NCI-H2196 (cell line): ENCODE measurements around the gene FANCD2OS.
"Not testable (repeated sequence)": the region's sequence is repeated elsewhere in the genome, so short reads cannot be mapped to it uniquely, and the experiment has no call there.

Experiments used
- DNase-seq: peaks from one replicate; lab custom pipeline; 2025; ENCODE audit not compliant: unreplicated experiment; lab: John Stamatoyannopoulos, UW

The FANCD2OS gene

DNA sequence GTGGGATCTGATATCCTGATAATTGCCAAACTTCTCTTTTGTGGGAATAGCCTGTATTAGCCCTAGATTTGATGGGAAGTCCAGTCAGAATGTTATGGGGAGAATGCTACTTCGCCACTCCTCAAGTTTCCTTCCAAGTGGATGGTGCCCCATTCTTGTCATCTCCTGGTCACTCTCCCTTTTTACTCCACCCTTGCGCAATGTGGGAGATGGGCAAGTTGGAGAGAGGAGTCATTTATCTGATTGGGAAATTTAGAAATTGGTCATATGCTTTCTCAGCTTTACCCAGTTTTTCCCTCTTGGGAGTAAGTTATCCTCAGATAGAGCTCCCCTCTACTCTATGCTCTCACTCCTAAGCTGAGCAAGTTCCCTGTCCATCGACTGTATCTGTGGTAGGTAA, 14.4 kb downstream of the FANCD2OS start:
- no peak for DNase-seq

DNA sequence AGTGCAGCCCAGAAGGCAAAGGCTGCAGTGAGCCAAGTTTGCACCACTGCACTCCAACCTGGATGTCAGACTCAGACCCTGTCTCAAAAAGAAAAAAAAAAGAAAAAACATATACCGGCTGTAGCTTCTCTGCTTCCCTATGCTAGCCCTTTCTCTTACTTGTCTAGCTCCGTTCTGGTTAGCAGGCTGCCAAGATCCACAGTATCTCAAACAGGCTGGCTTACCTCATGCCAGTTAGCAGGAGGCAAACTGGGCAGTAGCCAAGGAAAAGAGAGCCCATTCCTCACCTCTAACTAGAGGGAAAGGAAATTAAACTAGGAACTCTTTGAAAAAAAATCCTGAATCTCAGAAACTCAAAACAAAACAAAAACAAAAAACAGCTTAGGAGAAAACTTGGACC, 16.7 kb downstream of the FANCD2OS start:
- not testable (repeated sequence) for DNase-seq

DNA sequence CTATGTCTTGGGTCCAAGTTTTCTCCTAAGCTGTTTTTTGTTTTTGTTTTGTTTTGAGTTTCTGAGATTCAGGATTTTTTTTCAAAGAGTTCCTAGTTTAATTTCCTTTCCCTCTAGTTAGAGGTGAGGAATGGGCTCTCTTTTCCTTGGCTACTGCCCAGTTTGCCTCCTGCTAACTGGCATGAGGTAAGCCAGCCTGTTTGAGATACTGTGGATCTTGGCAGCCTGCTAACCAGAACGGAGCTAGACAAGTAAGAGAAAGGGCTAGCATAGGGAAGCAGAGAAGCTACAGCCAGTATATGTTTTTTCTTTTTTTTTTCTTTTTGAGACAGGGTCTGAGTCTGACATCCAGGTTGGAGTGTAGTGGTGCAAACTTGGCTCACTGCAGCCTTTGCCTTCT, 17.3 kb downstream of the FANCD2OS start:
- DNase-seq, result not testable (repeated sequence)

DNA sequence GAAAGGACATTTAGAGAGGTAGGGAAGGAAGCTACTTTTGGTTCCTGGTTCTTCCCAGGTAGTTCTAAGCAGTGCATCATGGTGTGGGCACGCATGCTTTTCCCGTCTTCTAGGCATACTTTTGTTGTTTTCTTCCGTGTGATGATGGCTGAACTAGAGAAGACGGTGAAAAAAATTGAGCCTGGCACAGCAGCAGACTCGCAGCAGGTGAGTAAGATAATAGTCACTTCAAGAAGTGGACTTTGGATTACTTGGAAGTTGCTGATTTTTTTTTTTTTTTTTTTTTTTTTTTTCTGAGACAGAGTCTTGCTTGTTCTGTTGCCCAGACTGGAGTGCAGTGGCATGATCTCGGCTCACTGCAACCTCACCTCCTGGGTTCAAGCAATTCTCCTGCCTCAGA, 17.9 kb downstream of the FANCD2OS start:
- DNase-seq, result no peak

DNA sequence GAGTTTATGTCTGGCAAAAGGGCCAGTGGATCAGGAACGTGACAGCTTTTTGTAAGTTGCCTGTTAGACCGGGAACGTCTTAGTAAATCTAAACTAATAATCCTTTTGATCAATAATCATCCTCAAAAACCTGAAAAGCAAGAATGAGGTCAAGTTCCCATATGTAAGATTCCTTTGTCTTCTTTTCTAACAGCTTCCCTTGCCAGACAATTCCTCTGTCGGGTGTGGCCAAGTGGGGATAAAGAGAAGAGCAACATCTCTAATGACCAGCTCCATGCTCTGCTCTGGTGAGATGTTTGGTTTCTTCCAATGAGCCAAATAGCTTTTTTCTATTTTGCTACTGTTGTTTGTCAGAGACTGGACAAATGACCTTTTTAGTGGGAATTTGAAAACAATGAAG, 19.8 kb downstream of the FANCD2OS start:
- DNase-seq, result no peak

DNA sequence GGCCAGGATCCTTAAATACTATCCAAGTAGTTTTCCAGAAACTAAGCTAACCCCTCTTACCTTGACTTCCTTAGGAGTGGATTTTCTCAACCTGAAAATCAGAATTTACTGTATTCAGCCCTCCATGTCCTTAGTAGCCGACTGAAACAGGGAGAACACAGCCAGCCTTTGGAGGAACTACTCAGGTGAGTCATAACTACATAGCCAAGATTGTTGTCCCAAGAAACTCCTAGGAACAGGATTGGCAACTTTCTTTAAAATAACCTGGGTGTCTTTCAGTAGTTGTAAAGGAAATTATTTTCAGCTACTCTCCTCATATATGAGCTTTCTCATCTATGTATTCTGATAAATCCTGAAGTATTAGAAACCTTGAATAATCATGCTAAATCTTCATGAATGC, 22.3 kb downstream of the FANCD2OS start:
- no peak for DNase-seq

DNA sequence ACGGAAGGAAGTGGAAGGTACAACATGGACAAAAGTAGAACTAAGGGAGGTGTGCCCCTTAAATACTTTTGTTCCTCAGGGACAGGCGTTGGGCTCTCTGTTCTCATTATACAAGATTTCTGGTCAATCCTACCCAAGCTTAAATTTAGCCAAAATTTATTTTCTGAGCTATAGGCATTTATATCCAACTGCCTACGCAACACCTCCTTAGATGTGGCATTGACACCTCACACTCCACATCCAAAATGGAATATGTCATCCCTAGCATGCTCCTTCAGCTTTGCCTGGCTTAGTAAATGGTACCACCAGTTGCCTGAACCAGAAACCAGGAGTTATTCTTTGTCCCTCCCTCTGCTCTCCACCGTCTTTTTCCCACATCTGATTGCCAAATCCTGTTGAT, 26.2 kb downstream of the FANCD2OS start:
- DNase-seq, result no peak

DNA sequence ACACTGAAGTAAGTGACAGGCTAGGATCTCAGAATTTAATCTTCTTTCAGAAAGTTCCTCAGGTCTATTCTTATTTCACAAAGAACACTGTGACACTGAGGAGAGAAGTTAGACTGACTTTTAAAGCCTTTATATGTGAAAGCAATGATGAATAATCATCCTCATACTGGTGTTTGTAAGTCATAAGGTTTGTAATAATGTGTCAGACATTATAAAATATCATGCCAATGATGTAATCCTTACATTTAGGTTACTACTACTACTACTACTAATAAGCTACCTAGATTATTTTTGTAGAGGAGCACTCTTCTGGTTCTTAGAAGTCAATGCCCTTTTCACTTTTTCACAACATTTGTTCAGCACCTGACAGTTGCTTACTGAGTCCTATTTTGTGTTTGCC, 33.4 kb downstream of the FANCD2OS start:
- no peak for DNase-seq

DNA sequence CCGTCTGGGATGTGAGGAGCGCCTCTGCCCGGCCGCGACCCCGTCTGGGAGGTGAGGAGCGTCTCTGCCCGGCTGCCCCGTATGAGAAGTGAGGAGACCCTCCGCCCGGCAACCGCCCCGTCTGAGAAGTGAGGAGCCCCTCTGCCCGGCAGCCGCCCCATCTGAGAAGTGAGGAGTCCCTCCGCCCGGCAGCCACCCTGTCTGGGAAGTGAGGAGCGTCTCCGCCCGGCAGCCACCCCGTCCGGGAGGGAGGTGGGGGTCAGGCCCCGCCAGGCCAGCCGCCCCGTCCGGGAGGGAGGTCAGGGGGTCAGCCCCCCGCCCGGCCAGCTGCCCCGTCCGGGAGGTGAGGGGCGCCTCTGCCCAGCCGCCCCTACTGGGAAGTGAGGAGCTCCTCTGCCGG, 38.0 kb downstream of the FANCD2OS start:
- not testable (repeated sequence) for DNase-seq

DNA sequence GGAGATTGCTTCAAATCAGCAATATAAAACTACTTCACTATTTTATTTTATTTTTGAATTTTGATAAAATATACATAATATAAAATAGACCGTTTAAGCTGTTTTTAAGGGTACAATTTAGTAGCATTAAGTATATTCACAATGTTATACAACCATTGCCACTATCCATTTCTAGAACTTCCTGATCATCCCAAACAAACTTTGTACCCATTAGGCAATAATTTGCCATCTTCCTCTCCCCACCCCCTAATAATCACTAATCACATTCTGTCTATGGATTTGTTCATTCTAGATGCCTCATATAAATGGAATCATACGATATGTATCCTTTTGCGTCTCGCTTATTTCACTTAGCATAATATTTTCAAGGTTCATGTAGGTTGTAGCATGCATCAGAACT, 53.0 kb downstream of the FANCD2OS start:
- DNase-seq, result no peak
